Left ventricle myocardium inferior (tissue), 1 donor: ENCODE measurements around the gene PTPRR. TPM values are rescaled to one million over a fixed set of nuclear protein-coding genes. Genes with fewer than 3 reads are reported as not detected.

Experiments
- DNase-seq: peaks from one replicate; pipeline ENCODE4 v3.0.0-alpha.2; 2020
- H3K27ac ChIP-seq: fragments of 200-600 bp; replicated peaks from 2 replicates; pipeline ENCODE4 v1.8.0; 2021
- H3K27me3 ChIP-seq: fragments of 200-600 bp; 2 replicates; pipeline ENCODE4 v1.8.0; 2021; ENCODE audit warnings: low read depth
- H3K36me3 ChIP-seq: fragments of 200-600 bp; 2 replicates; pipeline ENCODE4 v1.8.0; 2021
- H3K4me1 ChIP-seq: fragments of 200-600 bp; 2 replicates; pipeline ENCODE4 v1.8.0; 2021
- H3K4me3 ChIP-seq: fragments of 200-600 bp; 2 replicates; pipeline ENCODE4 v1.8.0; 2021; ENCODE audit warnings: mild to moderate bottlenecking, moderate library complexity
- H3K9me3 ChIP-seq: fragments of 200-600 bp; replicated peaks from 2 replicates; pipeline ENCODE4 v1.8.0; 2021
- CTCF ChIP-seq: fragments of 200-600 bp; IDR thresholded peaks from 2 replicates; pipeline ENCODE4 v1.8.0; 2021; ENCODE audit warnings: antibody characterized with exemption, mild to moderate bottlenecking, borderline replicate concordance
- intact Hi-C: fragments of 100-400 bp; cut with micrococcal nuclease; formaldehyde crosslinking; loops from one replicate; pipeline ENCODE4 v1.11.0; 2022
- total RNA-seq: library from RNA; stranded (reverse); fragmentation: NEBNext Ultra II Directional; extraction: Animal tissue kit (Norgen Biotek cat#: 25700); gene quantifications from one replicate; pipeline ENCODE4 v1.2.1, GENCODE V29; 2021
- donor health status: DM: no; HTN: yes; CAD: no; lungs with severe emphysema.

PTPRR gene
- total RNA-seq, 1 donor from 2014 or later, result 1.3 TPM

- Histone ChIP-seq H3K27ac (no peak overlapping the region), H3K36me3 (no peaks in the 10 kb centered on the region), H3K9me3 (no peaks in the 10 kb centered on the region), H3K27me3 (no peaks in the 10 kb centered on the region), H3K4me3 (no peak overlapping the region), H3K4me1 (no peaks in the 10 kb centered on the region)
- no peak for DNase-seq
- TF ChIP-seq CTCF, result no peak
- intact Hi-C loops, result no loop called here
Observed at GRCh38 chr12:70927356-70927755, 6.8 kb upstream of the PTPRR start.

GRCh38 chr12:70925539-70925938 is 5.0 kb upstream of the PTPRR start:
- no peak for DNase-seq
- no peak for TF ChIP-seq CTCF
- no peaks in the 10 kb centered on the region for H3K4me1 ChIP-seq
- H3K36me3 ChIP-seq, result no peaks in the 10 kb centered on the region
- H3K27ac ChIP-seq, result no peak overlapping the region
- H3K27me3 ChIP-seq, result peaks cover 17% of the 10 kb centered on the region
- H3K4me3 ChIP-seq, result no peak overlapping the region
- intact Hi-C loops, result no loop called here
- H3K9me3 ChIP-seq, result no peaks in the 10 kb centered on the region

GRCh38 chr12:70920891-70921290 is 353 bp upstream of the PTPRR start:
- H3K4me1 ChIP-seq, result no peaks in the 10 kb centered on the region
- no peak overlapping the region for H3K4me3 ChIP-seq
- no peak overlapping the region for H3K27ac ChIP-seq
- H3K9me3 ChIP-seq, result no peaks in the 10 kb centered on the region
- intact Hi-C loops, result no loop called here
- DNase-seq, result no peak
- peaks cover 42% of the 10 kb centered on the region for H3K27me3 ChIP-seq
- H3K36me3 ChIP-seq, result no peaks in the 10 kb centered on the region
- no peak for TF ChIP-seq CTCF

- DNase-seq, result no peak
- Histone ChIP-seq H3K4me3 (no peak overlapping the region), H3K36me3 (no peaks in the 10 kb centered on the region), H3K27me3 (peaks cover 54% of the 10 kb centered on the region), H3K4me1 (no peaks in the 10 kb centered on the region), H3K9me3 (no peaks in the 10 kb centered on the region), H3K27ac (no peak overlapping the region)
- intact Hi-C loops, result no loop called here
- TF ChIP-seq CTCF, result no peak
Observed at GRCh38 chr12:70919597-70920035, 922 bp downstream of the PTPRR start.

- H3K4me3 ChIP-seq, result no peak overlapping the region
- intact Hi-C loops, result no loop called here
- H3K4me1 ChIP-seq, result no peaks in the 10 kb centered on the region
- H3K36me3 ChIP-seq, result no peaks in the 10 kb centered on the region
- H3K27me3 ChIP-seq, result peaks cover 54% of the 10 kb centered on the region
- no peaks in the 10 kb centered on the region for H3K9me3 ChIP-seq
- no peak for DNase-seq
- no peak for TF ChIP-seq CTCF
- H3K27ac ChIP-seq, result no peak overlapping the region
Observed at GRCh38 chr12:70919176-70919575, 1.4 kb downstream of the PTPRR start.

- no peaks in the 10 kb centered on the region for H3K9me3 ChIP-seq
- intact Hi-C loops, result no loop called here
- H3K4me3 ChIP-seq, result no peak overlapping the region
- DNase-seq, result no peak
- no peak for TF ChIP-seq CTCF
- H3K4me1 ChIP-seq, result no peaks in the 10 kb centered on the region
- peaks cover 59% of the 10 kb centered on the region for H3K27me3 ChIP-seq
- H3K36me3 ChIP-seq, result no peaks in the 10 kb centered on the region
- H3K27ac ChIP-seq, result no peak overlapping the region
Observed at GRCh38 chr12:70918321-70918720, 2.2 kb downstream of the PTPRR start.
